SK-N-SH (cell line): ENCODE data around the gene SACS. TPM values are rescaled to one million over a fixed set of nuclear protein-coding genes. Genes with fewer than 3 reads are reported as not detected.

Experiments
- CTCF ChIA-PET: fragments of 300-600, 350-600 bp; formaldehyde crosslinking; extraction: SDS; loops from one replicate; lab custom pipeline; 2021; lab: Yijun Ruan, JAX
- POLR2A ChIA-PET: fragments of 350-600 bp; sonication (Branson Sonifier 250); formaldehyde crosslinking; extraction: SDS; loops from one replicate; lab custom pipeline; 2020; ENCODE audit warnings: antibody characterized with exemption, inconsistent platforms; lab: Yijun Ruan, JAX
- DNase-seq: peaks from one replicate; pipeline ENCODE4 v3.0.0; 2012
- H2AFZ ChIP-seq: fragments of 200-600 bp; sonication (generic); 2 replicates; pipeline ENCODE4 v1.8.1; 2016; ENCODE audit warnings: antibody characterized with exemption, mild to moderate bottlenecking, low read depth
- H3F3A ChIP-seq: fragments of 200-600 bp; sonication (generic); replicated peaks from 2 replicates; pipeline ENCODE3; 2016; ENCODE audit warnings: antibody characterized with exemption, mild to moderate bottlenecking; ENCODE audit not compliant: insufficient read depth
- H3K27ac ChIP-seq, 2 experiments: fragments of 200-500 bp in 1 of 2; fragments of 200-600 bp in 1 of 2; sonication (Bioruptor generic) in 1 of 2; sonication (generic), shearing (Covaris generic) in 1 of 2; 2 replicates each; pipeline versions ENCODE4 v1.5.1 to v1.6.1; 2014 to 2016; ENCODE audit warnings: low read depth in 2 of 2, inconsistent platforms in 1 of 2, low read length in 1 of 2, mild to moderate bottlenecking in 1 of 2, mixed read lengths in 1 of 2
- H3K27me3 ChIP-seq: fragments of 200-600 bp; sonication (generic), shearing (Covaris generic); 2 replicates; pipeline ENCODE4 v1.6.1; 2016; ENCODE audit warnings: mixed run types; ENCODE audit not compliant: insufficient read depth
- H3K36me3 ChIP-seq, 2 experiments: fragments of 200-500 bp in 1 of 2; fragments of 200-600 bp in 1 of 2; sonication (Bioruptor generic) in 1 of 2; sonication (generic) in 1 of 2; replicated peaks in 1 of 2; 2 replicates each; pipeline versions ENCODE3 to v1.5.1; 2014 to 2016; ENCODE audit warnings: low read length in 1 of 2, mild to moderate bottlenecking in 1 of 2; ENCODE audit not compliant: insufficient read depth in 2 of 2, control insufficient read depth in 1 of 2
- H3K4me1 ChIP-seq, 2 experiments: fragments of 200-500 bp in 1 of 2; fragments of 200-600 bp in 1 of 2; sonication (Bioruptor generic) in 1 of 2; sonication (generic), shearing (Covaris generic) in 1 of 2; 2 replicates each; pipeline versions ENCODE4 v1.5.1 to v1.6.1; 2014 to 2016; ENCODE audit warnings: low read depth in 1 of 2, low read length in 1 of 2, mixed run types in 1 of 2; ENCODE audit not compliant: insufficient read depth in 2 of 2, control insufficient read depth in 1 of 2
- H3K4me2 ChIP-seq: fragments of 200-600 bp; sonication (generic), shearing (Covaris generic); 2 replicates; pipeline ENCODE4 v1.6.1; 2017; ENCODE audit warnings: mixed run types
- H3K4me3 ChIP-seq, 2 experiments: fragments of 200-500 bp in 1 of 2; fragments of 200-600 bp in 1 of 2; sonication (Bioruptor generic) in 1 of 2; sonication (generic), shearing (Covaris generic) in 1 of 2; 2 replicates each; pipeline versions ENCODE4 v1.5.1 to v1.8.1; 2014 to 2016; ENCODE audit warnings: low read depth in 2 of 2, inconsistent platforms in 1 of 2, low read length in 1 of 2, mild to moderate bottlenecking in 1 of 2, mixed read lengths in 1 of 2, moderate library complexity in 1 of 2
- H3K79me2 ChIP-seq: fragments of 200-600 bp; sonication (generic); 2 replicates; pipeline ENCODE4 v1.8.1; 2017; ENCODE audit warnings: mild to moderate bottlenecking; ENCODE audit not compliant: insufficient read depth
- H3K9ac ChIP-seq: fragments of 200-600 bp; sonication (generic); 2 replicates; pipeline ENCODE4 v1.6.1; 2017; ENCODE audit warnings: mixed run types
- H3K9me2 ChIP-seq: fragments of 200-600 bp; sonication (generic); 2 replicates; pipeline ENCODE4 v1.6.1; 2017; ENCODE audit warnings: mixed run types
- H3K9me3 ChIP-seq: fragments of 200-600 bp; sonication (generic); 2 replicates; pipeline ENCODE4 v1.6.1; 2017; ENCODE audit warnings: mixed run types, mild to moderate bottlenecking, moderate library complexity
- H4K20me1 ChIP-seq: fragments of 200-600 bp; sonication (generic); 2 replicates; pipeline ENCODE4 v1.6.1; 2017; ENCODE audit warnings: mild to moderate bottlenecking, mixed run types; ENCODE audit not compliant: insufficient read depth
- CHD2 ChIP-seq: fragments of 150-350 bp; IDR thresholded peaks from 2 replicates; pipeline ENCODE4 v1.6.1; 2018; ENCODE audit warnings: low read length; ENCODE audit not compliant: partially characterized antibody
- EP300 ChIP-seq, 2 experiments: IDR thresholded peaks; 2 replicates each; pipeline versions ENCODE4 v1.4.0 to v1.6.1; 2012; ENCODE audit warnings: borderline replicate concordance in 1 of 2, low read depth in 1 of 2, low read length in 1 of 2
- EZH2phosphoT487 ChIP-seq: fragments of 200-600 bp; sonication (generic); IDR thresholded peaks from 2 replicates; pipeline ENCODE4 v1.6.1; 2017; ENCODE audit warnings: low read depth, mixed run types, mild to moderate bottlenecking, antibody characterized with exemption, moderate library complexity, borderline replicate concordance
- FOSL2 ChIP-seq: IDR thresholded peaks from 2 replicates; pipeline ENCODE4 v1.4.0; 2012; ENCODE audit warnings: low read depth, mild to moderate bottlenecking, moderate library complexity, borderline replicate concordance
- FOXJ3 ChIP-seq: sonication (generic); formaldehyde crosslinking; IDR thresholded peaks from 2 replicates; pipeline ENCODE4 v1.5.1; 2020; ENCODE audit warnings: mild to moderate bottlenecking, missing genetic modification reagents
- FOXM1 ChIP-seq: IDR thresholded peaks from 2 replicates; pipeline ENCODE4 v1.4.0; 2012; ENCODE audit warnings: low read depth, mild to moderate bottlenecking
- GABPA ChIP-seq: IDR thresholded peaks from 2 replicates; pipeline ENCODE4 v1.4.0; 2012; ENCODE audit warnings: low read depth, mild to moderate bottlenecking
- GATA2 ChIP-seq: sonication (generic); formaldehyde crosslinking; IDR thresholded peaks from 2 replicates; pipeline ENCODE4 v1.5.0; 2020; ENCODE audit warnings: mild to moderate bottlenecking, missing genetic modification reagents
- IRF3 ChIP-seq: fragments of 150-350 bp; IDR thresholded peaks from 2 replicates; pipeline ENCODE4 v1.6.1; 2016; ENCODE audit warnings: mild to moderate bottlenecking, low read depth, low read length
- MAX ChIP-seq: IDR thresholded peaks from 2 replicates; pipeline ENCODE4 v1.4.0; 2012; ENCODE audit warnings: low read depth
- MEF2A ChIP-seq: IDR thresholded peaks from 2 replicates; pipeline ENCODE4 v1.4.0; 2012; ENCODE audit warnings: low read depth, borderline replicate concordance
- MXI1 ChIP-seq: IDR thresholded peaks from 2 replicates; pipeline ENCODE4 v1.6.1; 2012; ENCODE audit warnings: mild to moderate bottlenecking, low read depth, low read length, improper control_type of control experiment
- RFX5 ChIP-seq: IDR thresholded peaks from 2 replicates; pipeline ENCODE4 v1.6.1; 2012; ENCODE audit warnings: mild to moderate bottlenecking, improper control_type of control experiment, low read length
- RXRA ChIP-seq: IDR thresholded peaks from 2 replicates; pipeline ENCODE4 v1.4.0; 2012; ENCODE audit warnings: low read depth, mild to moderate bottlenecking, borderline replicate concordance
- SIN3A ChIP-seq: IDR thresholded peaks from 2 replicates; pipeline ENCODE4 v1.6.1; 2012; ENCODE audit warnings: low read depth, mild to moderate bottlenecking, low read length, moderate library complexity, borderline replicate concordance
- SMC3 ChIP-seq: IDR thresholded peaks from 2 replicates; pipeline ENCODE4 v1.6.1; 2012; ENCODE audit warnings: low read depth, low read length, improper control_type of control experiment
- TAF1 ChIP-seq: IDR thresholded peaks from 2 replicates; pipeline ENCODE4 v1.6.1; 2012; ENCODE audit warnings: low read depth, mild to moderate bottlenecking, low read length, moderate library complexity, borderline replicate concordance
- USF1 ChIP-seq: IDR thresholded peaks from 2 replicates; pipeline ENCODE4 v1.4.0; 2012; ENCODE audit warnings: low read depth, borderline replicate concordance
- USF2 ChIP-seq: fragments of 150-350 bp; IDR thresholded peaks from 2 replicates; pipeline ENCODE4 v1.6.1; 2017; ENCODE audit warnings: antibody characterized with exemption, low read length, low read depth, borderline replicate concordance
- YY1 ChIP-seq: IDR thresholded peaks from 2 replicates; pipeline ENCODE4 v1.4.0; 2012; ENCODE audit warnings: low read depth, mild to moderate bottlenecking
- WGBS: methylation state at CpG from one replicate; pipeline ENCODE4 v1.1.6; 2017; ENCODE audit warnings: low lambda C conversion rate; 5-methylcytosine and 5-hydroxymethylcytosine counted together
- polyA plus RNA-seq, 3 experiments: library from polyadenylated mRNA; depleted of rRNA; stranded (reverse); fragments of >200 nt; gene quantifications; 2 replicates each; pipeline ENCODE4 v1.2.3, GENCODE V29; 2012
- TF ChIP-seq, protein P1 (sequence below): IDR thresholded peaks from 2 replicates; pipeline ENCODE4 v1.4.0; 2012; ENCODE audit warnings: low read depth, borderline replicate concordance

SACS gene
- polyA plus RNA-seq, 1 of the 3 experiments (the other 2 are of a cell fraction): 5.9 TPM

GRCh38 chr13:23399347-23399746 is 34.2 kb downstream of the SACS start:
- H3K9me3 ChIP-seq: no peaks in the 10 kb centered on the region
- no peaks in the 10 kb centered on the region for H3K4me1 ChIP-seq
- TF ChIP-seq RFX5 (no peak), MAX (no peak), FOXM1 (no peak), YY1 (no peak), USF2 (no peak), FOXJ3 (no peak)
- no peaks in the 10 kb centered on the region for H3K27me3 ChIP-seq
- DNase-seq: no peak
- H3K36me3 ChIP-seq: peaks cover 0 to 25% of the 10 kb centered on the region in 2 experiments
- WGBS: 92% methylated on average over 6 of the region's 6 CpGs
- ChIA-PET CTCF (interaction anchor here (1.4 to 2.0 kb wide), 2 partner anchors 10 to 15 kb away, joined by 3 to 5 read pairs; no protein-coding TSS in a partner anchor), POLR2A (no interaction called here)
- H3K4me2 ChIP-seq: no peak overlapping the region
- H4K20me1 ChIP-seq: no peaks in the 10 kb centered on the region
- H3K4me3 ChIP-seq: no peak overlapping the region
- peaks cover 93% of the 10 kb centered on the region for H3K79me2 ChIP-seq
- H3K9me2 ChIP-seq: no peaks in the 10 kb centered on the region
- H3K27ac ChIP-seq: no peak overlapping the region
- peaks cover 9% of the 10 kb centered on the region for H3F3A ChIP-seq
- no peak overlapping the region for H3K9ac ChIP-seq
- H2AFZ ChIP-seq: no peak overlapping the region

DNA sequence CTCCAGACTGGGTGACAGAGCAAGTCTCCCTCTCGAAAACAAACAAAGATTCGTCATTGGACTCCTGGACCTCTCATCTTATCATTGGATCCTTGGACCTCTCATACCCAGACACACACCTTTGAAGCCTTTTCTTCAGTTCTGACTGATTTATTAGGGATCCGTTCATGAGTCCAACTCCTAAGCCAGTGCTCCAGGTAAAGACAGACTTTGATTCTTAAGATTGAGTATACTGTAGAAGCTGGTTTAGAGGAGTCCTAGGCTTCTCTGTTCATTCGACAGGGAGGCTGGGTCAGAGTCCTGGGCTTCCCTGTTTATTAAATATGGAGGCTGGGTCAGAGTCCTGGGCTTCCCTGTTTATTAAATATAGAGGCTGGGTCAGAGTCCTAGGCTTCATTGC is 38.7 kb downstream of the SACS start:
- POLR2A ChIA-PET: no interaction called here
- Histone ChIP-seq H3K4me2 (no peak overlapping the region), H3K4me3 (no peak overlapping the region), H3K9ac (no peak overlapping the region), H3F3A (peaks cover 9% of the 10 kb centered on the region), H3K9me2 (no peaks in the 10 kb centered on the region), H2AFZ (no peak overlapping the region), H3K27ac (no peak overlapping the region), H4K20me1 (no peaks in the 10 kb centered on the region), H3K36me3 (peaks cover 0 to 13% of the 10 kb centered on the region in 2 experiments), H3K27me3 (no peaks in the 10 kb centered on the region)
- WGBS: 100% methylated on average over 4 of the region's 4 CpGs
- CTCF ChIA-PET: no interaction called here
- DNase-seq: no peak
- no peak for TF ChIP-seq YY1
- TF ChIP-seq FOXJ3: no peak
- no peak for TF ChIP-seq SIN3A
- TF ChIP-seq TAF1: no peak
- no peak for TF ChIP-seq MEF2A
- TF ChIP-seq CHD2: no peak
- no peak for TF ChIP-seq RXRA
- TF ChIP-seq USF1: no peak
- no peak for TF ChIP-seq GABPA
- TF ChIP-seq EP300 (IDR thresholded peaks at IDR 0.05; ENCODE audit: borderline replicate concordance in 1 of 2, low read depth in 1 of 2, low read length in 1 of 2): no peak
- TF ChIP-seq EZH2phosphoT487: no peak
- TF ChIP-seq GATA2 (CRISPR knock-in tag): no peak
- TF ChIP-seq SMC3: no peak
- TF ChIP-seq MXI1: no peak
- TF ChIP-seq MAX: no peak
- no peak for TF ChIP-seq FOSL2
- TF ChIP-seq FOXM1: no peak
- TF ChIP-seq, protein P1, sequence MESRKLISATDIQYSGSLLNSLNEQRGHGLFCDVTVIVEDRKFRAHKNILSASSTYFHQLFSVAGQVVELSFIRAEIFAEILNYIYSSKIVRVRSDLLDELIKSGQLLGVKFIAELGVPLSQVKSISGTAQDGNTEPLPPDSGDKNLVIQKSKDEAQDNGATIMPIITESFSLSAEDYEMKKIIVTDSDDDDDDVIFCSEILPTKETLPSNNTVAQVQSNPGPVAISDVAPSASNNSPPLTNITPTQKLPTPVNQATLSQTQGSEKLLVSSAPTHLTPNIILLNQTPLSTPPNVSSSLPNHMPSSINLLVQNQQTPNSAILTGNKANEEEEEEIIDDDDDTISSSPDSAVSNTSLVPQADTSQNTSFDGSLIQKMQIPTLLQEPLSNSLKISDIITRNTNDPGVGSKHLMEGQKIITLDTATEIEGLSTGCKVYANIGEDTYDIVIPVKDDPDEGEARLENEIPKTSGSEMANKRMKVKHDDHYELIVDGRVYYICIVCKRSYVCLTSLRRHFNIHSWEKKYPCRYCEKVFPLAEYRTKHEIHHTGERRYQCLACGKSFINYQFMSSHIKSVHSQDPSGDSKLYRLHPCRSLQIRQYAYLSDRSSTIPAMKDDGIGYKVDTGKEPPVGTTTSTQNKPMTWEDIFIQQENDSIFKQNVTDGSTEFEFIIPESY: no peak
- TF ChIP-seq IRF3: no peak
- TF ChIP-seq, all 33 proteins: peak for 0
- no peaks in the 10 kb centered on the region for H3K9me3 ChIP-seq
- H3K4me1 ChIP-seq: 0 out of 4 replicates have a peak, but pooled peaks cover 0 to 6% of the 10 kb centered on the region in 2 experiments
- H3K79me2 ChIP-seq: peaks cover 86% of the 10 kb centered on the region
